Urinary bladder (tissue), 4 donors: ENCODE data around the gene SLC51A. TPM values are rescaled to one million over a fixed set of nuclear protein-coding genes. Genes with fewer than 3 reads are reported as not detected.

Experiments used
- DNase-seq: peaks from one replicate; pipeline ENCODE4 v3.0.0-alpha.2; 2015; ENCODE audit errors: extremely low spot score
- H3K27ac ChIP-seq: one replicate; pipeline ENCODE4 v1.5.1; 2013; ENCODE audit warnings: low read depth, mild to moderate bottlenecking, moderate library complexity
- H3K36me3 ChIP-seq: one replicate; pipeline ENCODE4 v1.6.1; 2013; ENCODE audit warnings: mild to moderate bottlenecking, moderate library complexity; ENCODE audit not compliant: insufficient read depth
- H3K4me1 ChIP-seq: one replicate; pipeline ENCODE4 v1.6.1; 2013; ENCODE audit warnings: mild to moderate bottlenecking, moderate library complexity; ENCODE audit not compliant: insufficient read depth
- H3K4me3 ChIP-seq: one replicate; pipeline ENCODE4 v1.5.1; 2013; ENCODE audit warnings: low read depth, low read length
- WGBS: extraction: QIAGEN DNeasy Blood & Tissue Kit; methylation state at CpG from one replicate; pipeline ENCODE4 v1.1.7; 2013; 5-methylcytosine and 5-hydroxymethylcytosine counted together
- polyA plus RNA-seq: library from polyadenylated mRNA; stranded (reverse); fragments of 200-250 nt; gene quantifications from one replicate; pipeline ENCODE4 v1.2.3, GENCODE V29; 2013
- total RNA-seq: library from RNA; depleted of rRNA; stranded (reverse); fragments of >200 nt; gene quantifications from one replicate; pipeline ENCODE4 v1.2.3, GENCODE V29; 2014
- donor health status: healthy with polysubstance abuse.
- donor health status: healthy.

The SLC51A gene
- total and polyA plus RNA-seq, 2 donors: 0.23 TPM; not detected in 1

DNA sequence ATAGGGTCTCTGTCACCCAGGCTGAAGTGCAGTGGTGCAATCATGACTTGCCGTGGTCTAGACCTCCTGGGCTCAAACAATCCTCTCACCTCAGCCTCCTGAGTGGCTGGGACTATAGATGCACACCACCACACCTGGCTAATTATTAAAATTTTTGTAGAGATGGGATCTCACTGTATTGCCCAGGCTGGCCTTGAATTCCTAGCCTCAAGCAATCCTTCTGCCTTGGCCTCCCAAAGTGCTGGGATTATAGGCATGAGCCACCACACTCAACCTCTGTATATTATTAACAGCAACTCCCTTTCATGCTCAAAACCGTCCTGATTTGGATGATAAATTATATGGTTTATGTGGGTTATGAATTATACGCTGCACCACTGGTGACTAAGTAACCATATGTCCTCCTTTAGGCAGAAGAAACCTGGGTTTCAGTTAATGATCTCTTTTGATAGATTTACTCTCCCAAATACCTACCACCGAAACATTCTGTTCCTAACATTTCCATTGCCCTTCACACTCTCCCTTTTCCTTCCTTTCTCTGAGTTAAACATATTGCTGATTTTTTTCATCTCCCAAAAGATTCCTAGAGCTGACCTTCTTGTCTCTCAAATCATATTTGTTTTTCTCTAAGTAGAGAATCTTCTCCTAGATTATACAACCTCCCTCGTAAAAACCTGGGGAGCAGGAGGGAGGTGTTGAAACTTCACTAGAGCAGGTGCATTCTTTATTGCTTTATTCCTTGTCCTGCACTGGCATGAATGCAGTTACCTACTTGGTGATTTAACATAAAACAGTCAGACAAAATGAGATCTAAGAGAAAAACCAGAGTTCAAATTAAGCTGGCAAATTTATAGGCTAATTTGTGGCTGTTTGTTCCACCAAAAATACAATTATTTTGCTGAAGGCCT lies 38.3 kb downstream of the SLC51A start:
- Histone ChIP-seq H3K36me3 (peaks cover 2% of the 10 kb centered on the region), H3K4me1 (no peaks in the 10 kb centered on the region), H3K27ac (no peak overlapping the region), H3K4me3 (no peak overlapping the region)
- WGBS: 68% methylated on average over 5 of the region's 5 CpGs
- DNase-seq: no peak

DNA sequence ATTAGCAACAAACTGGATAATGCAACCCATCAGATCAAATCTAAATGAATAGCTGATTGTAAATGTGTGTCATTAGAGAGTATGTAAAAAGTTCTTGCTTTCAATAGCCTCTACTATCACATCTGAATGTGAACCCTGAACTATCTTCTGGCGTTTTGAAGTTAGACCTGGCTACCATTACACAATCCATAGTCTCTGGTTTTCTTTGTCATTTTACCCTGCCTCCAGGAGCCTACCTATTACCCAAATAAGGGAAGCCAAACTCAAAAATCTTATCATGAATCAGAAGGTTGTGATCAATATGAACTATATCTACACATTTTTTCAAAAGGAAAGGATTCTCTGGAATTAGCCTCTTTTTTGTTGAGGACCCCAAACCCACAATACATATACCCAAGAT lies 39.4 kb downstream of the SLC51A start:
- 76% methylated on average over 1 of the region's 1 CpG for WGBS
- DNase-seq: no peak
- Histone ChIP-seq H3K4me1 (no peaks in the 10 kb centered on the region), H3K36me3 (peaks cover 2% of the 10 kb centered on the region), H3K27ac (no peak overlapping the region), H3K4me3 (no peak overlapping the region)

DNA sequence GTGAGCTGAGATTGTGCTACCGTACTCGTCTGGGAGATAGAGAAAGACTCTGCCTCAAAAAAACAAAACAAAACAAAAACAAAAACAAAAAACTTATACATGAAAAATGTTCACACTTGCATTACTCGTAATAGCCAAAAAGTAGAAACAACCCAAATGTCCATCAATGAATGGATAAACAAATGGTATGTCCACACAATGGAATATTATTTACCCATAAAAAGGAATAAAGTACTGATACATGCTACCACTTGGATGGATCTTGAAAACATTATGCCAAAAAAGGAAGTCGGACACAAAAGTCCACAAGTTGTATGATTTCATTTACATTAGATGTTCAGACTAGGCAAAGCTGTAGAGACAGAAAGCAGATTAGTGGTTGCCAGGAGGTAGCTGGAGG lies 44.5 kb downstream of the SLC51A start:
- Histone ChIP-seq H3K4me1 (no peaks in the 10 kb centered on the region), H3K27ac (no peak overlapping the region), H3K36me3 (peaks cover 4% of the 10 kb centered on the region), H3K4me3 (no peak overlapping the region)
- 97% methylated on average over 4 of the region's 4 CpGs for WGBS
- no peak for DNase-seq

DNA sequence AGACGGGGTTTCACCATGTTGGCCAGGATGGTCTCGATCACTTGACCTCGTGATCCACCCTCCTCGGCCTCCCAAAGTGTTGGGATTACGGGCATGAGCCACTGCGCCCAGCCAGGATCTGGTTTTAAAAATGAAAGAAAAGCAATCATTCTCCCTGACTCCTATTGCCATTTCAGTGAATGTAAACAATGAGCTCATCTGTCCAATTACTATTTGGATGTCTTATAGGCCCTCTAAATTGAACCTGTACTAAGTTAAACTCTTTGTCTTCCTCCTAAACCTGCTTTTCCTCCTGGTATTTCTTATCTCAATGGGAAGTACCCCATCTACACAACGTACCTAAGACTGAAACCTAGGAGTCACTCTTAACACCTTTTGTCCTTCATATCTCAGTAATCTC lies 47.5 kb downstream of the SLC51A start:
- Histone ChIP-seq H3K4me1 (no peaks in the 10 kb centered on the region), H3K36me3 (peaks cover 2% of the 10 kb centered on the region)

DNA sequence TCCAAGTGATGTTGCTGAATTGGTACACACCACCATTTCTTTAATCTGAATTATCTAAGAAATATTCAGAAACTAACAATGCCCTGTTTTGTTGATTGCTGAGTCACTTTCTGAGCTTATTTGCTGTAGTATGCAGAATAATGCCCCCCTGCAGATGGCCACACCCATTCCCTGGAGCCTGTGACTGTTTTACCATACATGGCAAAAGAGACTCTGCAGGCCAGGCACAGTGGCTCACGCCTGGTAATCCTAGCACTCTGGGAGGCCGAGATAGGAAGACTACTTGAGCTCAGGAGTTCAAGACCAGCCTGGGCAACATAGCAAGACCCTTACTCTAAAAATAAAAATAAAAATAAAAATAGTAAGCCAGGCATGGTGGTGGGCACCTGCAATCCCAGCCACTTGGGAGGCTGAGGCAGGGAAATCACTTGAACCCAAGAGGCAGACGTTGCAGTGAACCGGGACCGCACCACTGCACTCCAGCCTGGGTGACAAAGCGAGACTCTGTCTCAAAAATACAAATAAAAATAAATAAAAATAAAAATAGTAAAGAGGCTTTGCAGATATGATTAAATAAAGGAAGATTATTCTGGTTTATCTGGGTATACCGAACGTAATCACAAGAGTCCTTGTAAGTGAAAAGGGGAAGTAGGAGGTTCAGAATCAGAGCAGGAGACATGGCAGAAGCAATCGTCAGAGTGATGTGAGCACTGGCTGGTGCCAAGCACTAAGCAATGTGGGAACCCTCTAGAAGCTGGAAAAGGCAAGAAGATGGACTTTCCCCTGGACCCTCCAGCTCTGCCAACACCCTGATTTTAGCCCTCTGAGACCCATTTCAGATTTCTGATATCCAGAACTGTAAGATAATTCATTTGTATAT lies 52.2 kb downstream of the SLC51A start:
- Histone ChIP-seq H3K27ac (no peak overlapping the region), H3K36me3 (peaks cover 3% of the 10 kb centered on the region), H3K4me3 (no peak overlapping the region), H3K4me1 (no peaks in the 10 kb centered on the region)
- WGBS: 80% methylated on average over 9 of the region's 9 CpGs
- no peak for DNase-seq

More for the DNA sequence above, 47.5 kb downstream of the SLC51A start:
- Histone ChIP-seq H3K27ac (no peak overlapping the region), H3K4me3 (no peak overlapping the region)
- DNase-seq: no peak
- 93% methylated on average over 7 of the region's 7 CpGs for WGBS

DNA sequence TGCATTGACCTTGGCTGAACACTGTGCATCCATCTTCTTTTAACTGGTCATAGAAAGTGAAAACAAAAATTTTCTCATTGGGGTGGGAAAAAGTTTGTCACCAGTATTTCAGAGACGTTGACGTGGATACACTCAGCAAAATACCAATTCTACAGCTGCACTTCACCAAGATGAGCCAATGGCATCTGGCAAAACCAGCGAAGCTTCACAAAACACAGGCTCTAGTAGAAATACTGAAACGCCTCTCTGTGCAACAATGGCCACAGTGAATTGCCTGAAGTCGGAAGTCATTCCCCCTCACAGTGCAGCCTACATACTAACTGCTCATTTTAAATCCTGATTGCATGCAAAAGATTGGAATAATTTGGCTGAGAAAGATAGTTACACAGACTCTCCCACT lies 54.2 kb downstream of the SLC51A start:
- no peak overlapping the region for H3K27ac ChIP-seq
- no peak for DNase-seq
- H3K36me3 ChIP-seq: peaks cover 1% of the 10 kb centered on the region
- WGBS: 94% methylated on average over 5 of the region's 5 CpGs
- no peaks in the 10 kb centered on the region for H3K4me1 ChIP-seq
- no peak overlapping the region for H3K4me3 ChIP-seq

DNA sequence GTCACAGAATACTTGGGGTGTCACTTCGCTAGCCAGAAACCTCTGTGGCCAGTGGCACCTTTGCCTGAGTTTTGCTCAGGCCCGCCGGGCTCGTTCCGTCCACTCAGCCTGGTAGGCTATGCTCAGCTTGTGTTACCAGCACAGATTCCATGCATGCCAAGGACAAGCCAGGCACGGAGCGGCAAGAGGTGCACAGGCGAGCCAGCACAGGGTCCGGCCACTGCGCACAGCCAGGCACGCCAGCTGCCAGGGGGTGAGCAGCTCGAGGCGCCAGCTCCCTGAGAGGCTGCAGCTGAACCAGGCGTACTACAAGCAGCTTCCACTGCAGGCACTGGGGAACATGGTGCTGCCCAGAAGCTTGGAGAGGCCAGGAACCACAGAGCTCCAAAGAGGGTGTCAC lies 56.5 kb downstream of the SLC51A start:
- no peak for DNase-seq
- 97% methylated on average over 14 of the region's 14 CpGs for WGBS
- no peak overlapping the region for H3K27ac ChIP-seq
- no peak overlapping the region for H3K4me3 ChIP-seq
- H3K4me1 ChIP-seq: no peaks in the 10 kb centered on the region
- H3K36me3 ChIP-seq: peaks cover 1% of the 10 kb centered on the region

DNA sequence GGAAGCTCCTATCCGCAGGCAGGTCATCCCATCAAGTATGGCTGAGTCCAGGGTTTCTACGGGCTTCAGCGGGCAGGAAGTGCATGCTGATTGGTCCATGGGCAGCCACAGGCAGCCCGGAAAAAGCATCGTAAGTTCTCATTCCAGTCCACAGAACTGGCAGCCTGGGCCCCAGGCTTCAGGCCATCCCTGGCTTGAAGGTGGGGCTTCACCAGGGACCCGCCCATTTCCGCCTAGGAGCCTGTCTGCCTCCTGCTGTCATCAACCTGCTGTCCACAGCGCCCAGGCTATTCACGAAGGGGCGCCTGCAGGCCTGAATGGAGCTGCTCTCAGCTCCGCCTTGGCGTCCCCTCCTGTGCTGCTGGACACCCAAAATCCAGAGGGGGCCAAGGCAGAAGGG lies 57.3 kb downstream of the SLC51A start:
- no peak overlapping the region for H3K27ac ChIP-seq
- peaks cover 1% of the 10 kb centered on the region for H3K36me3 ChIP-seq
- no peaks in the 10 kb centered on the region for H3K4me1 ChIP-seq
- no peak for DNase-seq
- H3K4me3 ChIP-seq: no peak overlapping the region
- WGBS: 98% methylated on average over 12 of the region's 12 CpGs

DNA sequence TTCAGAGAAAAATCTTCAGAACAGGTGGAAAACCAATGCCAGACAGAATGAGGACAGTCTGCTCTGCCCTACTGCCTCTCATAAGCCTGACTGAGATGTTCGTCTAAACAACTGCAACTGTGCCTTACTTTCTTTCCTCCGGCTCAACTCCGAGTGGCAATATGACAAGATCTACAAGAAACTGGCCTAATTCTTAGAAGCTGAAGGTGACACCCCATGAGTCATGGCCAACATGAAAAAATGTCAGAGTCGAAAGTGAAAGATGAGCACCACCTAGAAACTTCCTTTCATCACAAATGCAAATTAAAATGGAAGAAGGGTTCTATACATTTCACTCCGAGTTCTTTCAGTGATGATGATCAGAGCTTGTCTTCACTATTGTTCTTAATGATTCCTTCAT lies 58.3 kb downstream of the SLC51A start:
- DNase-seq: no peak
- Histone ChIP-seq H3K27ac (no peak overlapping the region), H3K4me1 (no peaks in the 10 kb centered on the region), H3K36me3 (peaks cover 1% of the 10 kb centered on the region), H3K4me3 (no peak overlapping the region)
- WGBS: 87% methylated on average over 5 of the region's 5 CpGs

DNA sequence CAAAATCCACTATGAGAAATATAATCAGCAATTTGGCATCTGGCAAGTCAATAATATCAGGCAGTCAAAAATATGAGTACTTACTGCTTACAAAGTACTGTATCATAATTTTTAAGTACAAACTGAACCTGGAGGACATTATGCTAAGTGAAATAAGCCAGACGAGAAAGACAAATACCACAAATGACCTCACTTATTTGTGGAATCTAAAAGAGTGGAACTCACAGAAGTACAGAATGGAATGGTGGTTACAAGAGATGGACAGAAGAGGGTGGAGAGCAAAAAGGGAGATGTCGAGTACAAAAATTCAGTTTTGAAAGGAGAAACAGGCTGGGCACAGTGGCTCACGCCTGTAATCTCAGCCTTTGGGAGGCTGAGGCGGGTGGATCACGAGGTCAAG lies 58.8 kb downstream of the SLC51A start:
- DNase-seq: no peak
- WGBS: 95% methylated on average over 5 of the region's 5 CpGs
- no peak overlapping the region for H3K27ac ChIP-seq

DNA sequence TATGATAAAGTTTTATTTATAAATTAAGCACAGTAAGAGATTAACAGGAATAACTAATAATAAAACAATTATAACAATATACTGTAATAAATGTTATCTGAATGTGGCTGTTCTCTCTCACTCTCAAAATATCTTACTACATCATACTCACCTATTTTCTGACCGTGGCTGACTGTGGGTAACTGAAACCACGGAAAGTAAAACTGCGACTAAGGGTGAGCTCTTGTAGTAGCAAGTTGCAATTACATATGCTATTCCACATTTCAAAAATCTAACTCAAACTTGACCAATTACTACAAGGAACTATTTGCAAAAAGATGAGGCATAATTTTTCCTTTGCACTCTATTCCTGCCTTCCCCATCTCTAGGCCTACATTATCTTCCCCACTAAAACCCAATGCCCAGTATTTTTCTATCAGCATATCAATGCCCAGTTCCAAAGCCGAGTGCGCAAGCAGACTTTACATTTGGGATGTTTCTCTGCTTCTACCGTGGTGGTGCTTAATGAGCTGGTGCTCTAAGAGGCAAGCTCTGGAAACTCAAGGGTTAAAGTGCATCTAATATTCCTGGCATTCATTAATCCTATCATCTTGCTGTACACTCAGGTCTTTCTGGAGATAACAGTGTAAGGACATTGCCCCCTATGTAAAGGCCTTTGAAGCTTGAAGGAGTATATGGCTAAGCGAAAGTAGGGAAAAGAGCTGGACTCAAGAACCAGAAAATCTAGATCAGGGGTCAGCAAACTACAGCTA lies 64.5 kb downstream of the SLC51A start:
- Histone ChIP-seq H3K4me1 (no peaks in the 10 kb centered on the region), H3K4me3 (no peak overlapping the region), H3K36me3 (no peaks in the 10 kb centered on the region), H3K27ac (no peak overlapping the region)
- WGBS: 89% methylated on average over 7 of the region's 7 CpGs
- no peak for DNase-seq

More for the DNA sequence above, 58.8 kb downstream of the SLC51A start:
- no peak overlapping the region for H3K4me3 ChIP-seq
- H3K36me3 ChIP-seq: no peaks in the 10 kb centered on the region
- H3K4me1 ChIP-seq: no peaks in the 10 kb centered on the region

DNA sequence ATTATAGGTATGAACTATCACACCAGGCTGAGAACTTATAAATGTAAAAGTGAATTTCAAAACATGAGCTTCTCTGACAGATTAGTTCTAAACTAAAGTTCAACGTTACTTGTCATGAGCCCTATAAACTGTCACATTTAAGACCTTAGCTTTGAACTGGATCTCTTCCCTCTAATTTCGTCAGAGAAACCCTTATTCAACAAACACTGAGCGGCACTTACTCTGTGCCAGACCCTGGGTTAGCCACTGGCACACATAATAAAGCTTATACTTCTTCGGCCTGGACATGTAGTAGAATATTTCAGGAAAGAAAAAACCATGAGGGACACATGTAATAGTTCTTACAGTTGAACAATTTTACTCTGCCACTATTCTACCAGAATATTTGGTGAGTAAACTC lies 65.6 kb downstream of the SLC51A start:
- Histone ChIP-seq H3K27ac (no peak overlapping the region), H3K4me1 (no peaks in the 10 kb centered on the region), H3K4me3 (no peak overlapping the region), H3K36me3 (no peaks in the 10 kb centered on the region)
- DNase-seq: no peak
- WGBS: 71% methylated on average over 4 of the region's 4 CpGs
